GM12878 (cell line): Measurements from ENCODE around the gene XPNPEP1. TPM values are rescaled to one million over a fixed set of nuclear protein-coding genes. Genes with fewer than 3 reads are reported as not detected.

ENCODE experiments used
- BCL11A ChIP-seq: IDR thresholded peaks from 2 replicates; pipeline ENCODE4 v1.6.1; 2011; ENCODE audit warnings: low read depth, low read length
- BMI1 ChIP-seq: fragments of 450-650 bp; IDR thresholded peaks from 2 replicates; pipeline ENCODE4 v1.6.1; 2016; ENCODE audit warnings: mild to moderate bottlenecking, moderate library complexity, borderline replicate concordance
- E4F1 ChIP-seq: fragments of 450-650 bp; IDR thresholded peaks from 2 replicates; pipeline ENCODE4 v1.6.1; 2018; ENCODE audit warnings: borderline replicate concordance, mild to moderate bottlenecking; ENCODE audit not compliant: partially characterized antibody
- FOS ChIP-seq: IDR thresholded peaks from 3 replicates; pipeline ENCODE4 v1.6.1; 2011; ENCODE audit warnings: borderline replicate concordance; ENCODE audit not compliant: insufficient read length; ENCODE audit errors: extremely low read depth
- PBX3 ChIP-seq: IDR thresholded peaks from 2 replicates; pipeline ENCODE4 v1.6.1; 2011; ENCODE audit warnings: mild to moderate bottlenecking, low read depth, low read length, moderate library complexity; ENCODE audit not compliant: insufficient replicate concordance
- RELB ChIP-seq: fragments of 450-650 bp; IDR thresholded peaks from 2 replicates; pipeline ENCODE4 v1.6.1; 2017; ENCODE audit warnings: low read depth, mild to moderate bottlenecking, moderate library complexity
- USF2 ChIP-seq: IDR thresholded peaks from 2 replicates; pipeline ENCODE4 v1.6.1; 2011; ENCODE audit warnings: low read depth, low read length, improper control_type of control experiment, borderline replicate concordance
- ZNF622 ChIP-seq: fragments of 450-650 bp; IDR thresholded peaks from 2 replicates; pipeline ENCODE4 v1.6.1; 2017; ENCODE audit warnings: mild to moderate bottlenecking, inconsistent platforms
- polyA plus RNA-seq, 11 experiments: library from polyadenylated mRNA; depleted of rRNA in 4 of 11; unstranded in 6 of 11; stranded (reverse) in 5 of 11; fragments of >200 nt; fragmentation: Nextera tagmentation in 4 of 11; fragmentation: Illumina TruSeq in 1 of 11; extraction: Ambion mirVana in 4 of 11; extraction: Trizol in 1 of 11; gene quantifications; 1 replicate in 1 of 11; 2 replicates in 10 of 11; pipeline versions ENCODE4 v1.2.1 to v1.2.3, GENCODE V29; 2011 to 2016; ENCODE audit warnings: inconsistent platforms in 2 of 11, missing spikeins in 2 of 11, low read depth in 1 of 11
- total RNA-seq, 4 experiments: library from RNA; depleted of rRNA in 3 of 4; stranded (reverse); fragments of >200 nt in 3 of 4; fragmentation: Illumina TruSeq in 1 of 4; extraction: Trizol in 1 of 4; gene quantifications; 2 replicates each; pipeline versions ENCODE4 v1.2.1 to v1.2.3, GENCODE V29; 2013 to 2021

The XPNPEP1 gene
- total and polyA plus RNA-seq, 10 of the 15 experiments (the other 5 are each of a cell fraction or from before 2014, with no cell fraction given) = 22.7 to 108 (median 43.5) TPM

GRCh38 chr10:109853921-109854320 is 69.4 kb downstream of the XPNPEP1 start (continued):
- TF ChIP-seq BMI1 (no peak), E4F1 (no peak), BCL11A (no peak), ZNF622 (no peak), RELB (no peak), USF2 (no peak), PBX3 (no peak), FOS (no peak)
